Body of pancreas (tissue), 4 donors: ENCODE data around the gene KLRF2.

ENCODE experiments used
- CTCF ChIP-seq, 7 experiments: fragments of 450-650 bp in 4 of 7; fragments of 200-600 bp in 3 of 7; sonication (generic) in 3 of 7; IDR thresholded peaks; one replicate each; pipeline ENCODE4 v1.5.1; 2016 to 2019; ENCODE audit warnings: antibody characterized with exemption in 7 of 7
- POLR2A ChIP-seq, 3 donors: fragments of 450-650 bp; IDR thresholded peaks; one replicate each; pipeline ENCODE4 v1.6.1; 2016; ENCODE audit warnings: antibody characterized with exemption in 3 of 3, mild to moderate bottlenecking in 2 of 3

DNA sequence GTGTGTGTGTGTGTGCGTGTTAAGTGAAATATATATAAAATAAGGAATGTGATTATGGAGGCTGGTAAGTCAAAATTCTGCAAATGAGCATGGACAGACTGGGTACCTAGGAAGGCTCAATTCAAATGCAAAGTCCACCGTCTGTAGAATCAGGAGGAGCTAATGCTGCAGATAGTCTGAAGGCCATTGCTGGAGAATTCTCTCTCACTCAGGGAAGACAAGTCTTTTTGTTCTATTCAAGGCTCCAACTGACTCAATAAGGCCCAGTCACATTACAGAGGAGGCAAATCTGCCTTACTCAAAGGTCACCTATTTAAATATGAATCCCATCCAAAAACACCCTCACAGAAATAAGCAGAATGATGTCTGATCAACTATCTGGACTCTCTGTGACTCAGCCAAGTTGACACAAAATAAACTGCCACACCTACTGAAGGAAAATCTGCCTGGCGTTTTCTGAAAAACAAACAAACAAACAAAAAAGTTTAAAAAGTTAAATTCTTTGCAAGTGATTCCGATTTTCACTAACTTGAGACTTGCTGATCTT is 684 bp upstream of the KLRF2 start:
- TF ChIP-seq CTCF (IDR thresholded peaks at IDR 0.05) (no peak), POLR2A (IDR thresholded peaks at IDR 0.05) (no peak)
